HG03457 (cell line): ENCODE measurements around the gene LOXL3.

Source experiments
- ATAC-seq: cut with Tn5 transposase; IDR thresholded peaks from one replicate; pipeline ENCODE4 v1.9.1; 2021; ENCODE audit warnings: moderate number of reproducible peaks; ENCODE audit not compliant: unreplicated experiment

The LOXL3 gene

GRCh38 chr2:74530239-74531187, 23.2 kb downstream of the LOXL3 start:
- ATAC-seq: no peak

- ATAC-seq: peak; percentile 76
Measured at GRCh38 chr2:74529357-74530238, 24.1 kb downstream of the LOXL3 start, which contains the start of the genes AUP1 and HTRA2. TSS of gene AUP1 (minus strand) at chr2:74529706. CDS start at chr2:74529629, 77 bp downstream. TSS of gene HTRA2 (plus strand) at chr2:74529933. CDS start at chr2:74530007, 74 bp downstream.

GRCh38 chr2:74528600-74529356, 25.0 kb downstream of the LOXL3 start:
- peak; percentile 2 for ATAC-seq

DNA sequence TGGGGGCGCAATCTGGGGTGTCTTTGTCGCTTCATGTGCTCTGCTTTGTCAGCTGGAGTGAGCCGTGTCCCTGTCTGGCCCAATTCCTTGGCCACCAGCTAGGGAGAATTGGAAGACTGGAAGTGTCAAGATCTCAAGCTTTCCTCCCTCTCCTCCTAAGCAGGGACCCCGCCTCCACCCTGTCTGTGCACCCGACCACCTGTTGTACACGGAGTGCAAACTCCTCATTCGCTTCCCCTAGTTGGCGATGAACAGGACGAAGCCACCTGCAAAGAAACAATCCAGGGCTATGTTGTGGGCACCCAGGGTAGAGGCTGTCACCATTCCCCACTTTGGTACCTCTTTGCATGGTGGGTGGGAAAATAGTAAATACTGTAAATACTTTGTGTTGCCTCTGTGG, 26.0 kb downstream of the LOXL3 start:
- no peak for ATAC-seq

DNA sequence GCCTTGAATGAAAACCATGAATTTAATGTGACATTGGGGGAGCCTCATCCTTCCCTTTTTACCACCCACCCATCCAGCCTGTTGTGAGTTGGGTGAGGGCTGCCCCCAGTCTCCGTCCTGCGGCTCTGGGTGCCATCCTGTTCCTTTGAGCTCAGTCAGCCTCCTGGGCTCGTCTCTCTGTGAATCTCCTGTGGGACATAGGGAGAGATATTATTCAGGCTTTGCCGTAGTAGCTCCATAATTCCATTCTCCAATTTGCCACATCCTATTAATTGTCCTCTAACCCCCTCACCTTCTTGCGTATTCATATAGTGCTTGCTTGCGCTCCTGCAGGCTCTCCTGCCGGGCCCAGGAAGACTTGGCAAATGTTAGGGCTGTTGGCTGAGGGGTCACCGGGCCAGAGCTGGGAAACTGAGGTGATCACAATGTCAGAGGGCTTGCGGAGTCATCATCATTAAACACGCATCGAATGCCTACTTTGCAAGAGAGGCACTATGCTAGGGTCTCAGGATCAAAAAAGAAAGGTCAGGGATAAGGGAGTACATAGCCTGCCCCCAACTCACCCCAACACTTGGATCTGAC, 27.0 kb downstream of the LOXL3 start:
- no peak for ATAC-seq

DNA sequence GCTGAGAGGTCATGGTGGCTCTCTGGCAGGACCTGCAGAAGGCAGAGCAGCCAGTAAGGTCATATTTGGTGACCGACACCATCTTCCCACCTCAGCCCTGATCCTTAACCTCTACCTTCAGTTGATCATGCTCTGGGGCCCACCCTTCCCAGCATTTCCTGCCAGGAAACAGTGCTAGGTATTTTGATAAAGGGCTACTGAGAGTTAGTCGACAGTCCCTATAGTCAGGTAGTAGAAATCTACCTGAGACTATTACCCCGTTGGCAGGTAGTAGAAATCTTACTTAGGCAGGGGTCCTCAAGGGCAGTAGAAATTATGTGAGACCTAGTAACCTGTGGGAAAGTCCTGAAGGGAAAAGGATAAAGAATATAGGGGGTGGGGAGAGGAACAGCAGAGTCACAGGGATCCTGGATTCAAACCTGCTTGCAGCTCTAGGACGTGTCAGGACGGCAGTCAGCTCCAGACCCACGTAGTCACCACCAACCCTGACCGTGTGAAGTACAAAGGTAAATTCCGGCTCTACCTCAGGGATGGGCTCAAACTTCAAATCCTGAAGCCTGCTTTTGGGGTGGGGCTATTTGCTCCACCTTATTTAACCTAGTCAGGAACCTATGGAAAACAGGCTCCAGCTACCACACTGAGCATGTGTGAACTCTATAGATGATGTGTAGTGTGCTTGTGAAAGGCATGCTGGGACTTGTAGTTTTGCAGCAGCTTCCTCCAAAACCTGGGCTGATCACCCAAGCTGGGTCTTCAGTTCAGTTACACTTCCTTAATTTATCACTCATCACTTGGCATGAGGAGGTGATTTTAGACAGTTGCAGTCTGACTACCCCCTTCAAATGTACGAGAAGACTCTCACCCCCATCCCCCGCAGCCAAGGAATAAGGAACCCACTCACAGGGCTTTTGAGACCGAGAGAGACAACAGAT, 27.8 kb downstream of the LOXL3 start, which contains the start of gene DQX1:
Gene DQX1, minus strand, starts transcription at position 515 of the 932 bp plus-strand sequence. Its CDS starts 502 bp downstream, at position 13.
- ATAC-seq: no peak

GRCh38 chr2:74524955-74525716, 28.6 kb downstream of the LOXL3 start:
- ATAC-seq: no peak

GRCh38 chr2:74524005-74524404, 29.7 kb downstream of the LOXL3 start:
- no peak for ATAC-seq

DNA sequence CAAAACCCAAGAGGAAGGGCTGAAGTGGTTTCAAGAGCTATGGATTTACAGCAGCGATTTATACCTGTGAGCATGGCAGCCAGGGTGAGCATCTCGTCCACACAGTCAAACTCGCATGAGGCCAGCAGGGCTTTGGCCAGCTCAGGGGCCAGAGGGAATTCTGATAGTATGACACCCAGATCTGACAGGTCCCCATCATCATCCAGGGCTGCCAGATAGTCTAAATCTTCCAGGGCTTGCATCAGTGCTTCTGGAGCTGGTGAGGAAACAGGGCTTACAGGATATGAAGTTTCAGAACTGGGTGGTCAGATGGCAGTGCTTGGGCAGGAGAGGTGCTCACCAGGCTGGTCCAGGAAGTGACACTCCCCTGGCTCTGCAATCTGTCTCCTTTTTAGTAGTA, 31.2 kb downstream of the LOXL3 start:
- ATAC-seq: no peak

DNA sequence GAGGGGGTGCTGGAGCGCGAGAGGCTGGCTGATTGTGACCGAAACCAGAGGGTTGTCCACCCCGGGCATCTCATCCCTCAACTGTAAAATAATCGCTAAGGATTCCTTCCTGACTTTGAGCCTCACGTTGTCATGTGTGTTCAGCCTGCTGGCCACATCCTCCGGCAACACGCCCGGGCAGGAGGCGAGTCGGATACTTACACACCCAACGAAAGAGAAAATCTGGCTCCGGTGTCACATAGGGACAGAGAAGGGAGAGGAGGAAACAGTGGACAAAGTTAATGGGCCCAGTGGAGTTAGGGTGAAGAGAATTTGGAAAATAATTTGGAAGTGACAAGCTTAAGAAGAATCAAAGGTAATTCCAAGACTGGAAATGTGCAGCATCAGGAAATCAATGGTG, 37.1 kb downstream of the LOXL3 start:
- no peak for ATAC-seq

GRCh38 chr2:74515981-74516633, 37.6 kb downstream of the LOXL3 start:
- no peak for ATAC-seq

DNA sequence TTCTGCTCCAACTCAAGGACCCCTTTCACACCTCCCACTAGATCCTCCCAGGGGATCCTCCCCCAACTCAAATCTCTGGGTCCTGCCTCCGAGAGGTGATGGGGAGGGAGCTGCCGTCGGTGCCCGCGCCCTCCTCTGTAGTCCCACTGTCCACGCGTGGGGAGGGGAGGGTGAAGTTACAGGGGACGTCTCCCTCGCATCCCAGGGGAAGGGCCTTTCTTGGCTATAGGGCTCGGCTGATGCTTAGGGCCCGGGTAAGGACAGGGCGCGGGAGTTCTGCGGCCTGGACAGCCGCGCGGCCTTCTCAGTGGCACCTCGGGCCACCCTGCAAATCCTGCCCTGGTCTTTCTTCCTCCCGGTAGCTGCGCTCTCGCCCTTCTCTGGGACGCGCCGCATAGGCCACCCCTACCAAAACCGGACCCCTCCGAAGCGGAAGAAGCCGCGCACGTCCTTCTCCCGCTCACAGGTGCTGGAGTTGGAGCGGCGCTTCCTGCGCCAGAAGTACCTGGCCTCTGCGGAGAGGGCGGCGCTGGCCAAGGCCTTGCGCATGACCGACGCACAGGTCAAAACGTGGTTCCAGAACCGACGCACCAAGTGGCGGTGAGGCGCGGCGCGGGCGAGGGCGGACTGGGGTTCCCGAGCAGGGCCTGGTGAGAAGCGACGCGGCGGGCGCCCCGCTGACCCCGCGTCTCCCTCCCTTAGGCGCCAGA, 38.3 kb downstream of the LOXL3 start:
- ATAC-seq: no peak

- no peak for ATAC-seq
Measured at GRCh38 chr2:74514368-74515270, 39.1 kb downstream of the LOXL3 start, which contains the start of gene TLX2. TSS of gene TLX2 (plus strand) at chr2:74514450. CDS start at chr2:74514807, 357 bp downstream.

DNA sequence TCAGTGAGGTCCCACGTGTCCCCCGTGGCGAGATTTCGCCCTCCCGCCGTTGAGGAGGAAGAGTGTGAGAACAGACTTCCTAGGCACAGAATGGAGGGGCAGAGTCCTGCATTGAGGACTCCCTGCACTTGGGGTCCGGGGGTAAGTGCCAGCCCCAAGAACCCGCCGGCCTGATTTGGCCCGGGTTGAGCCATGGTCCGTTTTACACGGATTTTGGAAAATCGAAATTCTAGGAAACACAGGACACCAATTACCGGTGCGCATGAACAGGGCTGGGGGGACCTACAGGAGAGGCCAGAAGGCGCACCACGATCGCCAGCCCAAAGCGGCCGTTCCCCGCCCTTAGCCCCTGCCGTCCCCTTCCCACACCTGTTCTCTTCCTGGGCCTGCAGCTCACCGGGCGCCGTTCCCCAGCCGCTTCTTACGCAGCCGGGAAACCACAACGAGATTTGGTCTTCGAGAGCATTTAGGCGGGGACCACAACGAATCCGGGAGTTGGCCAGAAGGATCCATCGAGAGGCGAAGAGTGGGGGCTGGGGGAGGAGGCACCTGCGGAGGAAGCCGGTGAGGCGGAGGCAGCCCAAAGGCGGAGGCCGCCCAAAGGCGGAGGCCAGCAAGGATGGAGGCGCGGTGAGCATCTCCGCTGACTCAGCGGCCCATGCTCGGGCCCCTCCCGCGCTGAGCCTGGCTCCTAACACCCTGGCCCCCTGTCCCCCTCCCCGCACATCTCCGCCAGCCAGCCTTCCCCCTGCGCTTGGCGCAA, 40.0 kb downstream of the LOXL3 start:
- ATAC-seq: no peak
